Cerebellar cortex (tissue), 1 donor: ENCODE results near the gene ADRB2.

Source experiments
- DNase-seq: peaks from one replicate; pipeline ENCODE4 v3.0.0-alpha.2; 2015; ENCODE audit warnings: low spot score

The ADRB2 gene

DNA sequence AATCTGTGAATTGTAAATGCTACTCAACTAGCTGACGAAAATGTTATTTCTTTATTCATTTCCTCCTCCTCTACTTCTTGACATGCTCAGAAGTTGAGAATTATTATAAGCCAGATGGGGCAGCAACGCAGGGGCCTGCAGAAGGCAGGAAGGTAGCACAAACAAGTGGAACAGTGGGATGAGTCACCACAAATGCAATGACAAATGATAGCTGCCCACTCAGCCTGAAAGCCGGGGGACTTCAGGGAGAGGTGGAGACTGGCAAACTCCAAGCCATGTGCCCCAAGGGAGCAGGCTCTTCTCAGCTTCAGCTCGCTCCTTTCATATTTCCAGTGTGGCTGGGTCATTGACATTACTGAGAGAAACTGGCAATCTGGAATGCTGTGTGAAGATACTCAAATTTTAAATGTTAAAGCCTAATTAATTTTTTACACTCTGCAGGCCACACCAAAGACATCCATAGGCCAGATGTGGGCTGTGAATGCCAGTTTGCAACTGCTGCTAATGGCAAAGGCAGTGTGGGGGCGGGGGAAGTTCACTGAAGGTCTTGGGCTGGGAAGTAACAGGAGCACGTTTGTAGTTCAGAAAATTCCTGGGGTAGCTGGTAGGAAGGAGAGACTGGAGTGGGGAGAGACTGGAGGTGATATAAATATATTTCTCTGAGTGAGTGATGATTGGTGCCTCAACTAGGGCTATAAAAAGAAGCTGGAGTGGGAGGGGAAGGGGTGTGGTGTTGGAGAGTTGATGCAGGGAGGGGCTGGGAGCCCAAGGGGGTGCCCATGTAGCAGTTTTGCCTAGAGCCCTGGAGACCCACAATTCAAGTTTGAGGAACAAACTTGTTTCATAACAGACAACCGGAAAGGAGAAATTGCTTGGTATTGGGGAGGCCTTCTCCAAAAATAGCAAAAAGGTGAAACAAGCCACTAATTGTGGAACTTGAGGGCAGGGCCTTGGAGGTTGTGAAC lies 20.8 kb upstream of the ADRB2 start:
- DNase-seq = no peak

DNA sequence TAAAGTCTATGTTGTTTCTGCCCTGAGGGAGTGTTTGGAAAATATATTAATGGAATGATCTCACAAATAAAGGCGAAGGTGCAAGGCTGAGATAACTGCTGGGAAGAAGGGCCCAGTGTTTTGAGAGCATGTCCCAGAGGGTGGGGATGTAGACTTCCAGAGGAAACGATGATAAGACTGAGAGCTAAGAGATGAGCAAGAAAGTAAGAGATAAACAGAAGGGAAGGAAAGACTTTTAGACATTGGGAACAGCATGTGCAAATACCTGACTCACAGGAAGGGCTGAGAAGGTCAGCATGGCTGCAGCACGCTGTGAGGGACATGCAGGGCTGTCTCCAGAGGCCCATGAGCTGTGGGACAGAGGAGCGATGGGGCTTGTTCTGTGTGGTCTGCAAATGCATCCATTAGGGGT lies 19.9 kb upstream of the ADRB2 start:
- DNase-seq = no peak

DNA sequence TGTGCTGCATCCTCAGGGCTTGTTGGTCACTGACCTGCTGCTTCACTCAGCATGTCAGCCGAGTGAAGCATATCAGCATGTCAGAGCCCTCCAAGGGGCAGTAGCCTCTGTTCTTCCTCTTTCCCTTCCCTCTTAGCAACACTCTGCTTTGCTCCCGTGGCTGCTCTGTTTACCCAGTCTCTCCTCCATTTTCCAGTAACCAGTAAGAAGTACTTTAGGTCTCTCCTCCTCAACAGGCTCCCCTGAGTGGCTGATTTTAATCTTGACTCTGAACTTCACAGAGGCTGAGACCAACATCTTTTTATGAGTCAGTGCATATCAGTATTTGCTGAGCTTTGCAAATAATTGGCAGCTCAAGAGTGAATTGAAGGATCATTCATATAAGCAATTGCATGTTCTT lies 18.6 kb upstream of the ADRB2 start:
- no peak for DNase-seq

DNA sequence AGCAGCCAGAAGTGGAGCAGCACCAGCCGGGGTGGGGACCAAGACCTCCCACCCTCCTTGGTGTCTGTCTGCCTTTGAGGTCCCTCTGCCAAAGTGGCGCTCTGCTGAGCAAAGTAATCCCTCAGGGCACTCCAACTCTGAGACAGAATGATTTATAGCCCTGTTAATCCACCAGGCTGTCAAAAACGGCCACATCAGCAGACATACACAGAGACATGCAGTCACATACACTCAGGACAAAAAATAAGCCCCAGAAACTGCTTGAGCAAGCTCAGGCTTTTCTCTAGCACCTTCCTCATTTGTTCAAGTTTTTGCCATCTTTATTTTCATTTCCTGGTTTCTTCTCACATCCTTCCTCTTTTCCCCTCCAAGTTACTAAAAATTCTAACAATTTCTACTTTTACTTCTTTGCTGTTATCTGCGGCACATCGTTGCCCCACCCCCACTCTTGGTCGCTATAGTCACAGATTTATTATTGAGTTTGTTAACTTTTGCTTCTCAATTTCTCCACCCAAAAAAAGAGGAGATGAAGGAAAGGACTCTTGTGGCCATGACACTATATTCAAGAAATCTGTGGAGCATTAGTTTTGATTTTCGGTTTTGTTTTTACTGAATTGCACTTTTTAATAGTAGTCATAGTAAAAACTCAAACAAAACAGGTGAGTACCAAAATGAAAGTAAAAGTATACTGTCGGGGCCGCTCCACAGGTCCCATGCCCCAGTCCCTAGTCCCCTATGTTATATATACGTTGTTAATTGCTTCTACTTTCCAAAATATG lies 17.4 kb upstream of the ADRB2 start:
- DNase-seq = no peak

DNA sequence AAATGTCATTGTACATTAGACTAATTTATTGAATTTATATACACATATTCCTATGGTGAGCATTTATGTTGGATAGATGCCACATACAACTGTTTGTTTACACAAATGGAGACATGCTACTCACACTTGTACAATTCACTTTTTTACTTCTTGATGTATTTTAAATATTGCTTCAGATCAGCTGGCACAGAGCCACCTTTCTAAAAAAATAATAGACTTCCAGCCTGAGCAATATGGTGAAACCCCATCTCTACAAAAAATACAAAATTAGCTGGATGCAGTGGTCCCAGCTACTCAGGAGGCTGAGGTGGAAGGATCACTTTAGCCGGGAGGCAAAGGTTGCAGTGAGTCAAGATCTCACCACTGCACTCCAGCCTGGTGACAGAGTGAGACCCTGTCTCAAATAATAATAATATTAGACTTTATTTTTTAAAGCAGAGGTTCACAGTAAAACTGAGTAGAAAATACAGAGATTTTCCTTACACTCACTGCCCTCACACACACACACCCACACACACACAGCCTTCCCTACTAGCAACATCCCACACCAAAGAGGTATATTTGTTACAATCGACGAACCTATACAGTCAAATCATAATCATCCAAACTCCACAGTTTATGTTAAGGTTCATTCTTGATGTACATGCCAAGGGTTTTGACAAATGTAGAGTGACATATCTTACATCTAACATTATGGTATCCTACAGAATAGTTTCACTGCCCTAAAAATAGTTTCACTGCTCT lies 16.5 kb upstream of the ADRB2 start:
- DNase-seq = no peak

DNA sequence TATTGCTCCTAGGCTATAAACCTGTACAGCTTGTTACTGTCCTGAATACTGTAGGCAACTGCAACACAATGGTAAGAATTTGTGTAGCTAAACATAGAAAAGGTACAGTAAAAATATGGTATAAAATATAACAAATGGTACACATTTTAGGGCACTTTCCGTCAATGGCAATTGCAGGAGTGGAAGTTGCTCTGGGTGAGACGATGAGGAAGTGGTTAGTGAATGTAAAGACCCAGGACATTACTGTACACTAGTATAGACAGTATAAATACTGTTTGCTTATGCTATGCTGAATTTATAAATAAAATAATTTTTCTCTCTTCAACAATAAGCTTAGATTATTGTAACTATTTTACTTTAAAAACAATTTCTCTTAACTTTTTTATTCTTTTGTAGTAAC lies 15.6 kb upstream of the ADRB2 start:
- no peak for DNase-seq

DNA sequence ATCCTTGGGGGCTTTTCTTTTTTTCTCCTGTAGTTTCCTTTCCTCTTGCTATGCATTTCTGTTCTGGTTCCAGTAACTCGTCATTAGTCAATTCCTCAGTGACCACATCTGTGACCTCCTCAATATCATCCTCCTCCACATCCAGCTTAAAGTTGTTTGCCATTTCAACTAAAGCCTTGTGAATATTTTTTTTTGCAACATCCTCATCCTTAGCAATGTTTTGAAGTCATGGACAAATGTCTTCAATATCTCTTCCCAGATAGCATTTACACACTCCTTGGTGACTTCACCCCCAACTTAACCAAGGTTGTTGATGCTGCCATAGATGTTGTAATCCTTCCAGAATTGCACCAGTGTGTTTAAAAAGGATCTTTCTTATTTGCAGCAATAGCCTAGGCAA lies 14.7 kb upstream of the ADRB2 start:
- DNase-seq = no peak

DNA sequence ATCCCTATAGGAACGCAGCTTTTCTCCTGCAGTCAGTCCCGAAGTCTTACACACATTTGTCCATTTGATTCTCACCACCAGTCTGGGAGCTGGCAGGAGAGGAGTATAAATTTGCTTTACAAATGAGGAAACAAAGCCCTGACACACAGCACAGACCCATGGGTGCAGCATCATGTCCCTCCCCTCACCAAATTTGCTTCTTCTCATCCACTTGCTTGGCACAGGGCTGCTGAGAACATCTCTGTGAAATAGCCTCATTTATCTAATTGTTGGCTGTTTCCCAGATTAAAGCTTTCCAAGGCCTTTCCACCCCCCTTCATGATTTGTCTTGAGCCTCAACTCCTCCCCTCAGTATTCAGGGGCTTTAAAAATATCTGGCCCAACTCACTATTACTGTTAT lies 11.3 kb upstream of the ADRB2 start:
- DNase-seq = no peak

DNA sequence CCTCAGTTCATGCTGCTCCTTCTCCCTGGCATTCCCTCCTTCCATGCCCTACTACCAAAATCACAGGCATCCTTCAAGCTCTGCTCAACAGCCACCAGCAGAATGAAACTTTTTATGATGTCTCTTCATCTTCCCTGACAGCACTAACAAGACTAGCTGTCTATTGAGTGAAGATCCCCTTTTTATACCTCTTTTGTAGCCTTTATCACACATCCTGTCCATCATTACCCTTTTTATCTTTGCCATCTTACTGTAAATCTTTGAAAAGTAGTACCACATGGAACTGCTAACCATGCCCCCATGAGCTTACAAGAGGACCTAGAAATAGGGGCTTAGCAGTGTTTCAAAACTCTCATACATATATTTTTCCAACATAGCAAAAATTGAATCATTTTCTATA lies 10.8 kb upstream of the ADRB2 start:
- no peak for DNase-seq

DNA sequence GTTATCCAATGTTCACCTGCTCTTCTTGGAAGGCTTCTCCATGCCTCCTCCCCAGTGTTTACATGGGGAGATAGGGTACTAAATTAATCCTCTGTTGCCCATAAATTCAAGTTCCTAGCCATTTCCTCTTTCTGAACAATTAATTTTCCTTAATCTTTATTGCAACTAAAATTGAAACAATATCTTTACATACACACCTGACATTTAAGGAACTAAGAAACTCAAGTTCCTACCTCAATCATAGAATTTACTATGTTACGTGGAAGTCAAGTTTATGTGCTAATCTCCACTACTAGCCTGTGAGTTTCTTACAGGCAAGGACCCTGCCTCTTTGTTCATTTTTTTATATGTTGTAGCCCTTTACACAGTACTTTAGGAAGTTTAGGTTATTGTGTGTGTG lies 10.1 kb upstream of the ADRB2 start:
- no peak for DNase-seq

DNA sequence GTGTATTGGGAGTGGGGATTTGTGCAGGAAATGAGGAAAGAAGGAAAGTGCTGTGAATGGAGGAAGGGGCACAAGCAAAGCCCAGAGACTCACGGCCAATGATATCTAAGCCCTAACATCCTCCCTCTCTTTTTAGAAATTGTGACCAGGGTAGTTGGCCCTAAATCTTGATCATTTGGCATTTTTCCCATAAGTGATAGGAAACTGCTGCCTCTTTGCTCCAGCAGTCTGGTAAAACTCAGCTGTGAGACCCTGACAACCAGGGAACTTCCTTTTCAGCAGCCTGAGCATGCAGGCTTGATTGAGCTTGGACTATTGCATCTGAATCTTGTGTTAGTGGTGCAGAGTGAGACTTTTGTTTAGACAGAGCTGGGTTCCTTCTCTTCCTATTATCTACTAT lies 9.6 kb upstream of the ADRB2 start:
- DNase-seq = no peak

DNA sequence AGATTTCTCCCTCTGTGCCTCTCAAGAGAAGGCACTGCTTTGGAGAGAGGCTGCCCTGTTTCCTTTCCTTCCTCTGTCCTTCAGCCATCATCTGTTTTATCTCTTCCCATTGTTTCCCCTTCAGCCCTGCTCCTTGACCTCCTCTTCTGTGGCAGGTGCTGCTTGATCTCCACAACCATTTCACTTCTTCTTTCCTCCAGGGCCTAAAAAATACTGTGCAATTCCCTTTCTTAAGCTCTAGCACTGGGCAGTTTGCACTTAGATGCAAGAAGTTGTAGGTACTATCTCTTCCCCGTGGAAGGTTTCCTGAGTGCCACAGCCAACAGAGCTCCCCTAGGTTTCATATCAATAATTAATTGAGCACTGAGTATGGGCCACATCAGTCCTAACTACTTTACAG lies 8.8 kb upstream of the ADRB2 start:
- no peak for DNase-seq

DNA sequence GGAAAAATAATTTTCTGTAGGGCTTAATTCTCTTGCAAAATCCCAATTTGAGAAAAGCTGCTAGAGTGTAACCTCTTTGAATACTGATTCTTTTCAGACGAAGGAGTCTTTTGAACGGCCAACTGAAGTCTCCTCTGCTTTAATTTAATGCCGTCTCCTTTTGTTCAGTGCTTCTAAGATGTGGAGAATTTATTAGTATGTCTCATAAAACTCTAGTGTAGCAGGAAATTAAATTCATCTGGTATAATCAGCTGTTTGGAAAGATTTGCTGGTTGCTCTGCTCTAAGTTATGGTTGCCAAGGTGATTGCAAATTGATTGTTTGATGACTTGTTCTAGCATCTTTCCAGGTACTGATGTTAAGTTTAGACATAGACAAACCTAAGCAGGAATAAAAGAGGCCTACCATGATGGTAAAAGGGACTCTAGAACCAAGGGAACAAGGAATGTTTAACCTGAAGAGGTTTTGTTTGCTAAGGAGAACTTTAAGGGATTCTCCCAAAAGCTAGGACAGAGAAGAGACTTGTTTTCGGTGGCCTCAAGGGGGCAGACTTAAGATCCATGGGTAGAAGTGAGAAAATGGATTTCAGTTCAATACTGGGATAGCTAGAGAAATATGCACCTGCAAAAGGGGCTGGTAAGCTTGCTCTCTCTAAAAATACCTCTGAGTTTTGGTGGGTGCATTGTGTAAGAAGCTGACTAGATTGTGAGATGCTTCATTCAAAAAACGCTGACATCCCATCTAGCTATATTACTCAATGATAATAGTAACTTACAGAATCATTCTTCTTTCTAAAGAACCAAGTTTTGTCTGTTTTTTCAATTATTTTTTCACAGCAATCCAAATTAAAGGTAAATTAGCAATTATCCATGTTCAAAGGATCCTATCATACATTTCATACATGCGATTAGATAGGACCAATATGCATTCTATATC lies 5.7 kb upstream of the ADRB2 start:
- DNase-seq = peak; percentile 41

DNA sequence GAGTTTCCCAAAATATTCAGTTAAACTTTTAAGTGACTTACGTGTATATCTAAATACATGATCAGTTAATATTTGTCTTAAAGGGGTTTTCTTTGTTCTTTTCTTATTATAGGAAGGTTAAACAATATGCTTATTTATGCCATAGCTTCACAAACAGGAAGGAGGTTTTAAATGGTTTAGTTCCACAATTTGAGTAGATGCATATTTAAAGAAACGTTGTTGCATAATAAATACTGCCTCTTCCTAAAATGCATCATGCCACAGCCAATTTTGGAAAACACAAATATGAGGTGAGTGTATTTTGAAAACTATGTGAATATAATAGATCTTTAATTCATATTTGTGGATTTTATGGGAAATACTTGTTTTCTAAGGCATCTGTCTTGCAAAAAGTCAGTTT lies 2.5 kb upstream of the ADRB2 start:
- DNase-seq = no peak

DNA sequence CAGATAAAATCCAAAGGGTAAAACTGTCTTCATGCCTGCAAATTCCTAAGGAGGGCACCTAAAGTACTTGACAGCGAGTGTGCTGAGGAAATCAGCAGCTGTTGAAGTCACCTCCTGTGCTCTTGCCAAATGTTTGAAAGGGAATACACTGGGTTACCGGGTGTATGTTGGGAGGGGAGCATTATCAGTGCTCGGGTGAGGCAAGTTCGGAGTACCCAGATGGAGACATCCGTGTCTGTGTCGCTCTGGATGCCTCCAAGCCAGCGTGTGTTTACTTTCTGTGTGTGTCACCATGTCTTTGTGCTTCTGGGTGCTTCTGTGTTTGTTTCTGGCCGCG lies 727 bp upstream of the ADRB2 start:
- DNase-seq = no peak

DNA sequence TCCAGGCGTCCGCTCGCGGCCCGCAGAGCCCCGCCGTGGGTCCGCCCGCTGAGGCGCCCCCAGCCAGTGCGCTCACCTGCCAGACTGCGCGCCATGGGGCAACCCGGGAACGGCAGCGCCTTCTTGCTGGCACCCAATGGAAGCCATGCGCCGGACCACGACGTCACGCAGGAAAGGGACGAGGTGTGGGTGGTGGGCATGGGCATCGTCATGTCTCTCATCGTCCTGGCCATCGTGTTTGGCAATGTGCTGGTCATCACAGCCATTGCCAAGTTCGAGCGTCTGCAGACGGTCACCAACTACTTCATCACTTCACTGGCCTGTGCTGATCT lies 294 bp downstream of the ADRB2 start:
- no peak for DNase-seq

DNA sequence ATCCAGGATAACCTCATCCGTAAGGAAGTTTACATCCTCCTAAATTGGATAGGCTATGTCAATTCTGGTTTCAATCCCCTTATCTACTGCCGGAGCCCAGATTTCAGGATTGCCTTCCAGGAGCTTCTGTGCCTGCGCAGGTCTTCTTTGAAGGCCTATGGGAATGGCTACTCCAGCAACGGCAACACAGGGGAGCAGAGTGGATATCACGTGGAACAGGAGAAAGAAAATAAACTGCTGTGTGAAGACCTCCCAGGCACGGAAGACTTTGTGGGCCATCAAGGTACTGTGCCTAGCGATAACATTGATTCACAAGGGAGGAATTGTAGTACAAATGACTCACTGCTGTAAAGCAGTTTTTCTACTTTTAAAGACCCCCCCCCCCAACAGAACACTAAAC lies 1.3 kb downstream of the ADRB2 start:
- DNase-seq = no peak

DNA sequence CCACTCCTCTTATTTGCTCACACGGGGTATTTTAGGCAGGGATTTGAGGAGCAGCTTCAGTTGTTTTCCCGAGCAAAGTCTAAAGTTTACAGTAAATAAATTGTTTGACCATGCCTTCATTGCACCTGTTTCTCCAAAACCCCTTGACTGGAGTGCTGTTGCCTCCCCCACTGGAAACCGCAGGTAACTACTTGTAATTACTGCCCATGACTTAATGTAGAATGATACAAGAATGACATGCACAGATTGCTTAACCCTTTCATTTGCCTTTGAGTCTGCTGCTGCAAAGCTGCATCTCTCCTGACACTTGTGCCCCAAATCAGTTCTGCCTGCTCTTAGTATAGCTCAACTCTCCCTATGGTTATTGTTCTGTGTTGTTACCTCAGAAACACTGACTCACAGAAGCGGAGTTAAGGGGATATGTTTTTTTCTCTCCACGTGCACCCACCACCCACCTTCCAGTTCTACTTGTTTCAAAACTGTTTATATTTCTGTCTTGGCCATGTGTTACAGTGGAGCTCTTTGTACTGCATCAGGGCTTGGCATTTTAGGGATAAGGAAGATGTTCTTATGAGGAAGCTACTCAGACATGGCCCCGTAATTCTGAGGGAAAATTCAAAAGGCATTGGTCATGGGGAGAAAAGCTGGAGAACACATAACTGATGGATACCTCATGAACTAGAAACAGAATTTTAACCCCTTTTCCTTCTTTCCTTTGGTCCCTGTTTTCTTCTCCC lies 2.3 kb downstream of the ADRB2 start:
- no peak for DNase-seq

DNA sequence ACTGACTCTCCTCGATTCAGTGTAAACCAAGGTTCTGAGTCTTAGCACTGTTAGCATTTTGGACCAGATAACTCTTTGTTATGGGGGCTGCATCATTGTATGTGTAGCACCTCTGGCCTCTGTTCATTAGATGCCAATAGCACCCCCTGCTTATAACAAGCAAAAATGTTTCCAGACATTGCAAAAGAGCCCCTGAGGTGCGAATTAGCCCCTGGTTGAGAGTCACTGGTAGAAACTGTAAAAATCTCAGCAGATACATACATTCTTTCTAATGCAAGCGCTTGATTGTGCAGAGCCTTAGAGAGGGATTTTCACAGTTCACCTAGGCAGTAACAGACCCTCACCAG lies 2.8 kb downstream of the ADRB2 start:
- no peak for DNase-seq

DNA sequence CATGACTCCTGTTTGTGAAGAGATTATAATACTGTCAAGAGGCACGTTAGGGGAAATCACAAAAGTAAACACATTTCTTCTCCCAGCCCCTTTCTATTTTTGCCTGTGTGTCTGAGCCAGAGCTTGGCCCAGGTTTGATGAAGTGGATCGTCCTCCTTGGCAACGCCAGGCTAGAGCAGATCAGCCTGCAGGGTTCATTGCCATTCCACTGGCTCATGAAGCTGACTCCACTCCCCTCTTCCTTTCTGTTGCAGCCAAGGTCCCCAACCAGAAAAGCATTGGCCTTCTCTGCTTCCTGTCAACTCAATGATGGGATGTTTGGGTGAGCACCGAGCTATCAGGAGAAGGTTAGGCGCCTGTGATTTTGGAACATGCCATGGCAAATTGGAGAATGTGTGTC lies 3.3 kb downstream of the ADRB2 start:
- DNase-seq = no peak

DNA sequence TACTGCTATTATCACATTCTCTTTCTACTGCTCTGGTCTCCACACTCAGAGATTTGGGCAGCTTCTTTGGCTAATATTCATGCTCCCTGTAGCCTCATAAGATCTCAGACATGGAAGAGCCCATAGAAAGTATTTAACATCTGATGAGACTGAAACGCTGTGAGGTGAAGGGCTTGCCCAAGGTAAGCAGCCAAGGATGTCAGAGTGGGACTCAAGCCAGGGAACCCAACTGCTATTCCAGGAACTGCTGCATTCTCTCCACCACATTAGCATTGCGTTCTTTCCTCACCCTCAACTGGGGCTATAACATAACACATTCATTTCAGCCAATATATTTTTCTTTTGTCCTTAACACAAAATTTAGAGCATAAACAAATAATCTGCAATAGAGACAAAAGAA lies 3.8 kb downstream of the ADRB2 start:
- DNase-seq = no peak
